ENCODE data around the gene PYURF. TPM values are rescaled to one million over a fixed set of nuclear protein-coding genes. Genes with fewer than 3 reads are reported as not detected.
"Not testable (repeated sequence)": the region's sequence is repeated elsewhere in the genome, so short reads cannot be mapped to it uniquely, and the experiment has no call there.

The PYURF gene
- 43.6 TPM for total RNA-seq

- peak; percentile 97 for ATAC-seq
Measured at GRCh38 chr4:88523325-88524129, at the start of gene PYURF. TSS of gene PYURF (minus strand) at chr4:88523776. CDS start at chr4:88523700, 76 bp downstream.

GRCh38 chr4:88570001-88570400 lies 46.4 kb upstream of the PYURF start:
- ATAC-seq = no peak

DNA sequence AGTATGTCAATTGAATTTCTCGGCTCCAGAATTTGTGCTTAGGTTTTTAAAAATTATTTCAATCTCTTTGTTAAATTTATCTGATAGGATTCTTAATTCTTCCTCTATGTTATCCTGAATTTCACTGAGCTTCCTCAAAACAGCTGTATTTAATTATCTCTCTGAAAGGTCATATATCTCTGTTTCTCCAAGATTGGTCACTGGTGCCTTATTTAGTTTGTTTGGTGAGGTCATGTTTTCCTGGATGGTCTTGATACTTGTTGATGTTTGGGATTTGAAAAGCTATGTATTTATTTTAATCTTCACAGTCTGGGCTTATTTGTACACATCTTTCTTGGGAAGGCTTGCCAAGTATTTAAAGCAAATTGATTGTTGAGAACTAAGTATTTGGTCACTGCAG lies 44.0 kb upstream of the PYURF start:
- no peak for ATAC-seq

DNA sequence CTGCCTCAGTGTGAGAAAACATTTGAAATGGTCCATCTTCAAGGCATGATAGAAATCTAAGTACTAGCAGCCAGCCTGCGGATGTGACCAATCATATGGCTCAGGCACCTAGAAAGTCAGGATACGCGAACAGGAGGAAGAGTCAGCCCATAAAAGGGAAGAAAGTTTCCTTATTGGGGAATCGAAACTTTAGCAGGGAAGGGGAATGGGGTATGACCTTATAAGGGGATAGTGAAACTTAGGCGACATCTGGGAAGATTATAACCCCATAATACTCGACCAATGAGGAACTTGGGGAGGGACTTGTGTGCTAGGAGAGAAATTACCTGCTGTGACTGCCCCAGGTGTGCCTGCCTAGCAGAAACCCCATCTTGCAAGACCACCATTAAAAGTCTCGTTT lies 26.2 kb upstream of the PYURF start:
- no peak for ATAC-seq

- ATAC-seq = not testable (repeated sequence)
Measured at GRCh38 chr4:88539322-88540068, 15.9 kb upstream of the PYURF start.

DNA sequence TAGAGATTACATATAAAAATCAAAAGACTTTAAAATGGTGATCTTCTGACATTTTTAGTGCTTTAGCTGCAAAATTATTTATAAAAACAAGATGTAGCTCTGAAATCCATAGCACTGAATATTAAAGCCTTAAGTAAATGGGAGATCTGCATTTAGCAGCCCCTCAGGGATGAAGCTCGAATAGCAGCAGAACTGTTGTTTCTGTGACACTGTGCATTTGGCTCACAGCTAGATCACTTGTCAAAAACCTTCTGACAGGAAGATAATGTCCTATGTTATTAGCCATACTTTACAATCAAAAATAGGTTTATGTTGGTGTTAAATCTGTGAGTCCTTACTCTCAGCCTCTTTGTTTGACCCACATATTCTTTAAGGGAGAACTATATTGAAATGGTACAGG lies 14.1 kb upstream of the PYURF start:
- ATAC-seq = no peak

GRCh38 chr4:88535090-88535755 lies 11.6 kb upstream of the PYURF start:
- ATAC-seq = no peak

DNA sequence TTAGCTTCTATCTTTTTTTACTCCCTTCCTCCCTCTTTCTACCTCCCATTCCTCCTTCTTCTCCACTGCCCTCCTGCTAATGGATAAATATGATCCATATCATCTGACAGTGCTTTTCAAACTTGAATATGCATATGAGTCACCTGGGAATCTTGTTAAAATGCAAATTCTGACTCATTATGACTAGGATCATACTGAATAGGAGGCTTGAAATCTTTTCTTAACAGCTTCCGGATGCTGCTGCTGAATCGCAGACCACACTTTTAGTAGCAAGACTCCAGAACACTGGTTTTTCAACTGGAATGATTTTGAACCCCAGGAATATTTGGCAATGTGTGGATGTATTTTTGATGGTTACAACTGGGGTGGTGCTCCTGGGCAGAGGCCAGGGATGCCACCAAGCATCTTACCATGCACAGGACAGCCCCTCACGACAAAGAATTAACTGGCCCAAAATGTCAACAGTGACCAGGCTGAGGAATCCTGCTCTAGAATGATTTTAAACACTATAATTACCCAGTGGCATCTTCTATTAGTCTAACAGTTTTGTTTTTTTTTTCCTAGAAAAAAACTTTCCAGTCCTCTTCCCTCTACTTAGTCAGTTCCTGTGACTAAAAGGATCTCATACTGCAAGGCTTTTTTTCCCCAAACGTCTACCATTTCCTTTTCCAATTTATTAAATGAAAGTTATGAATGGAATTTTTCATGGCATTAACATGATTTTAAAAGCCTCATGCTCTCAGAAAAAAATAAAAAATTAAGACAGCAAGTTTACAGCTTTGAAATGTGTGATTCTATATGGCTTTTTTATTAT lies 10.6 kb upstream of the PYURF start:
- ATAC-seq = peak; percentile 92

DNA sequence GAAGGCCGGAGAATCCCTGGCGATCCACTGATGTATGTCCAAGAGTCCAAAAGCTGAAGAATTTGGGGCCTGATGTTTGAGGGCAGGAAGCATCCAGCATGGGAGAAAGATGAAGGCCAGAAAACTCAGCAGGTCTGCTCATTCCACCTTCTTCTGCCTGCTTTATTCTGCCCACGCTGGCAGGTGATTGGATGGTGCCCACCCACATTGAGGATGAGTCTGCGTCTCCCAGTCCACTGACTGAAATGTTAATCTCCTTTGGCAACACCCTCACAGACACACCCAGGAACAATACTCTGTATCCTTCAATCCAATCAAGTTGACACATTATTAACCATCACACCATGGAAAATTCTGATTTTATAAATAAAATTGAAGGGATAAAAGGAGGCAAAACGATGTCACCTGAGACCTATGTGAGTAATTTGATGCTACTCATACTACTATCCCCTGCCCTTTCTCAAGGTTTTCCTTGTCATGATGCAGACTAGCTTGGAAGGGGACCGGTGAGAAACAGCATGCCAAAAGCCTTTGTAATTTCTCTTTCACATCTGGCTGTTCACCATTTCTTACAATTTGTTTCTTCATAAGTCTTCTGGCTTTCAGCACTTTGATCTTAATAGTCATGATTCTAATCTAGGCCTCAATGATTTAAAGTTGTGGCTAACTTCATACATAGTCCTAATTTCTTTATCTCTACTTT lies 9.7 kb upstream of the PYURF start:
- no peak for ATAC-seq

DNA sequence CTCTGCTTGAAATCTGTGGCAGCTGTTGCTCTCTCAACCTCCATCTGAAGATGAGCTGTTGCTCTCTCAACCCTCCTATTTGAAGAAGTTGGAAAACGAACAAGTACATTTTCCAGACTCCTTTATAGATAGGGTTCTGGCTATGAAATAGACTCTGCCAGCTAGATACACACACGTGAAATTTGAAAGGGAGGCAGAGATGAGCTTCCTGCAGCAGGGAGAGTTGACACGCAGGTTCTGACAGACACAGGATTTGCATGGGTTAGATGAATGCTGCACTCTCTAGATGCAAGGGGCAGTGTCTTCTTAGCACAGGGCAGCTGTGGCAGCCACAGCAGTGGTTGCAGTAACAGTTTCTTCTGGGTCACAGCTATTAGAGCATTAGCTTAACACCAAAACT lies 8.0 kb upstream of the PYURF start:
- ATAC-seq = no peak

DNA sequence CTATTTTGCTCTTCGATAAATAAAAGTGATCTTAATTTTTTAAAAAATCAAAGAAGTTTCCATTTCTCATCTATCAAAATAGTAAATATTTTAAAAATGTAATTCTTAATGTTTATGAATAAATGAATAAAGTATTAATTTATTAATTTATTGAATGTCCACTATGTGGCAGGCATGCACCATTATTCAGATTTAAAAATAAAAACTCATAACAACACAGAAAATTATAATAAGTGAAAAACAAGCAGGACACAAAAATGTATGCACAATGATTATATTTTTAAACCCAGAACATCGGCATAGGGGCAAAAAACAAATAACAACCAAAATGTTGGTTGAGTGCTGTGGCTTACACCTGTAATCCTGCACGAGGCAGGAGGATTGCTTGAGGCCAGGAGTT lies 5.3 kb upstream of the PYURF start:
- no peak for ATAC-seq

DNA sequence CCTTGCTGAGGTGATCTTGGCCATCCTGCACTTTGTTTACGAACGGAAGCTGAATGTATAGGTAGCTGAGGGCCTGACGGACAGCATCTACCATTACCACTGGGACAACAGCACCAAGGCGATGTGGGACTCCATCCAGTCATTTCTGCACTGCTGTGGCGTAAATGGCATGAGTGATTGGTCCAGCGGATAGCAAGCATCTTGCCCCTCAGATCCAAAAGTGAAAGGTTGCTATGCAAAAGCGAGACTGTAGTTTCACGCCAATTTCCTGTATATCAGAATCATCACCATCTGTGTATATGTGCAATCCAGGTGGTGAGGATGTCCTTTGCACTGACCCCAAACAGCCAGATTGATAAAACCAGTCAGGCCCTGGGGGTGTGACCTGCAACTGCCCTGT lies 4.2 kb upstream of the PYURF start:
- no peak for ATAC-seq

- ATAC-seq = no peak
Measured at GRCh38 chr4:88526221-88526815, 2.7 kb upstream of the PYURF start.

DNA sequence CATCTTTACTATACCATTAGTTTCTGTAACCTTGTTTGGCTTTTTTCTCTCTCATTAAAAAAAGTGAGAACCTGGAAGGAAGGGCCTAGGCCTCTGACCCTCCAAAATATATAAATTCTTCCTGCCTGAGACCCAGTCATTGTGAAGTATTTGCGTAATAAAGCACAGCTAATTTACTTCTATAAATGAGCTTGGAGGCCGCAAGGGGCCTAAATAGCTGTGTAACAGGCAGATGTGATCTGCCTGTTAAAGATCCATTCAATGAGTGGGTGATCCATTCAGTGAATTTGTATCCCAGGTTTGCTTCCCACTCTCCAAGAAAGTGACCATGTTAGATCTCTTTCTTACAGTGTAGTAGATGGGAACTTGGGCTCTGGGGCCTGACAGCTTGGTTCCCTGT lies 595 bp upstream of the PYURF start:
- ATAC-seq = no peak

DNA sequence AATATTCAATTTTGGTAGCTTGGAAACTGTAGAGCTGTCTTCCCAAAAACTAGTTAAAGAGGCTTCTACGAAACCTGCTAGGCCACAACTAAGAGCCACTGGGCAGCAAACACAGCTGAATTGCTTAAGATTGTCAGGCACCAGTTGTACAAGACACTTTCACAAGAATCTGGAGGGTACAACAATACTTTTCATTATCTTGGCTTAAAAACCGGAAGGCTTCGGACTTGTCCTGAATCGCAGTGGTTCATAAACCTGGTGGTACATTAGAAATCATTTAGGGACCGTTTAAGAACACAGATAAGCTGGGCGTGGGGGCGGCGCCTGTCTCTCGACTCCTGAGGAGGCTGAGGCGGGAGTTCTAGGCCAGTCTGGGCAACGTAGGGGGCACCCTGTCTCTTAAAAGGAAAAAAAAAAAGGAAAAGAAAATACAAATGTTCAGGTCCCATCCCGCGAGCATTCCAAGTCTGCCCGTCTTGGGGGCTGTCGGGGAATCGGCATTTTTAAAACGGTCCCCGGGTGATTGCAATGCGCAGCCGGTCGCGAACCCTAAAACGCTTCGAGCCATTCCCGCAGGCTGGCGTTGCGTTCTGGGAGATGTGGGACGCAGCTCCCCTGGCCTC lies 763 bp downstream of the PYURF start:
- ATAC-seq = no peak

- ATAC-seq = no peak
Measured at GRCh38 chr4:88518911-88519310, 4.7 kb downstream of the PYURF start.

DNA sequence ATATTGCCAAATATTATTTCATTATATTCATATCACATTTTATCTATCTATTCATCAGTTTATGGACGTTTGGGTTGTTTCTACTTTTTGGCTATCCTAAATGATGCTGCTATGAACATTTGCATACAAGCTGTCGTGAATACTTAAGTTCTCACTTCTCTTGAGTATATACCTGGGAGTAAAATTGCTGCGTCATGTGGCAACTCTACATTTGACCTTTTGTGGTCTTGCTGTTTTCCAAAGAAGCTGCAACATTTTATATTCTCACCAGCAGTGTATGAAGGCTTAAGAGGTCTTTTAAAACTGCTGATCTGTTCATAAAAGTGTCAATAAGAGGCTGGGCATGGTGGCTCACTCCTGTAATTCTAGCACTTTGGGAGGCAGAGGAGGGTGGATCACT lies 5.8 kb downstream of the PYURF start:
- ATAC-seq = no peak

DNA sequence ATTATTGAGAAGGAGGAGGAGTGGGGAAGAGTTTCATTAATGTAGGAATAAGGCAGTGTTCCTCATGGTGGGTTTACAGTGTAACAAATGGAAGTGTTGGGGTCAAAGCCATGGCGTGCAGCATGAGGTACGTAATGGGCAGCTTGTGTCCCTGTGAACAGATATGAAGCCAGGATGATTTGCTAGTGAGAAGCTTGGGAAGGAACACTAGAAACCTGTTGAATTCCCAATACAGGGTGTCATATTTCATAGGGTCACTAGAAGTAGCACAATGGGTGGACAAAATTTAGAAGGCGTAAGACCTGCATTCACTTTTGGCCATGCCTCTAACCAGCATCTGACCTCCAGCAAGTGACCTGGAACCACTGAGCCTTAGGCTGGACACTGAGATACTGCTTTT lies 6.8 kb downstream of the PYURF start:
- no peak for ATAC-seq

- ATAC-seq = no peak
Measured at GRCh38 chr4:88514557-88515511, 8.7 kb downstream of the PYURF start.

DNA sequence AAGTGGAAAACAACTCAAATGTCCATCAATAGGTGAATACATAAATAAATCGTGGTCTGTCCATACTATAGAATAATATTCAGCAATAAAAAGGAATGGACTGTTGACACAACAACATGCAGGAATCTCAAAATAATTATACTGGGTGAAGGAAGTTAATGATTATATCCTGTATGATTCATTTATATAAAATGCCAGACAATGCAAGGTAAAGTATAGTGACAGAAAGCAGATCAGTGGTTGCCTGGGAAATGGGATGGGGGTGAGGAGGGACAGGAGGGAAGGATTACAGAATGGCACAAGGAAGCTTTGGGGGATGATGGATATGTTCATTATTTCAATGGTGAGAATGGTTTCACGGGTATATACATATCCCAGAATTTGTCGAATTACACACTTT lies 12.3 kb downstream of the PYURF start:
- no peak for ATAC-seq

Data from esophagus mucosa (tissue), 1 donor.